HG03135 (cell line): ENCODE data around the gene CPED1.
"Not testable (repeated sequence)": the region's sequence is repeated elsewhere in the genome, so short reads cannot be mapped to it uniquely, and the experiment has no call there.

Experiments used
- ATAC-seq: cut with Tn5 transposase; IDR thresholded peaks from one replicate; pipeline ENCODE4 v1.9.1; 2021; ENCODE audit warnings: mild to moderate bottlenecking, moderate library complexity; ENCODE audit not compliant: unreplicated experiment

CPED1 gene

DNA sequence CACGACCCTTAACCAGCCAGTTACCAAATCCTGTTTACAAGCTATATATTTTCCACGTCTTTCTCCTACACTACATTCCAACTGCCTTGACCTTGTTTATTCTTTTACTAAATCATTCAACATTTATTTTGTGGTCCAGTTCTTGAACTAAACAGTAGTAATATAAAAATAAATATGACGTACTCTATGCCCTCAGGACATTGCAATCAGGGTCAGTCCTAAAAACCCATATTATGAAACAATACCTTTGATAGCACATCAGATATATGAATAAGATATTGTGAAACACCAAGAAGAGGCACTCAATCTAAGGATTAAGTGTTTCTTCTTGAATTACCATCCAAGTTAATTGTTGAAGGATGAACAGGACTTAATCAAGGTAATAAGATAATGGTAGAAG is 287.8 kb downstream of the CPED1 start:
- ATAC-seq: no peak

DNA sequence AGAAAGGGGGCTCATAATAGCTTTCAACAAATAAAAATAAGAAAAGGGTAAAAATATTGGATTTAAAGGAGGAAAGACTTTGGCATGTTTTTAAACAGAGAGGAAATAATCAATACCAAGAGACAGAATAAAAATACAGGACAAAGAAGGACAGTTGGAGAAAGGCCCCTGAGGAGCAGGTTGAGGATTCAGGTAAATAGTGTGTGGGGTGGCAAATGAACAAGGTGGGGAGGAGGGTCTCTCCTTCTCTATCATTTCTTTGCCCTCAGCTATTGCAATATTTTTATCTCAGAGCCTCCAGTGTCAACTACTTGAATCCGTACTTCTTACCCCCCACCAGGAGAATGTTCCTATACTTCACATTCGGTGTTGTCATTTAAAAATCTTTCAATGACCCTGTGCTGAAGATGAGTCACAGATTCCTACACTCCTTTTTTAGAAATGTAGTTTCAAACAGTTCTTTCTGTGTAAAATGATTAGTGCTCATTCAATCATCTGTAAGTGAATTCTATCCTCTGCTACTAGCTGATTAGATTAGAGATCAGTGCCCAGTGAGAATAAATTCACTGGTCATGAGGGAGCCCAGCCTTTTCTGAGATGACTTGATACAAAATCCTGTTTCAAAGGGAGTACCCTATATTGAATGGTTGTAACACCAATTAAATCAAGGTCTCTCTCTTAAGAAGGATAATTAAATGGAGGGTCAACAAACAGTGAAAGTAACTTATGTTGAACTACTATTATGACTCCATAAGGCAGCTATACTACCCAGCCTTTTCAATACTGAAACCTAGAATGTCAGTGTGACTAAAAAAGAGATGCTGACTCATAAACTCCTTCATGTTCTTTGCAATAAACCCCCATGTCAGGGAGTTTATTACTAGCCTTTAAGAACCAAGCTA is 289.9 kb downstream of the CPED1 start:
- ATAC-seq: peak; percentile 100

DNA sequence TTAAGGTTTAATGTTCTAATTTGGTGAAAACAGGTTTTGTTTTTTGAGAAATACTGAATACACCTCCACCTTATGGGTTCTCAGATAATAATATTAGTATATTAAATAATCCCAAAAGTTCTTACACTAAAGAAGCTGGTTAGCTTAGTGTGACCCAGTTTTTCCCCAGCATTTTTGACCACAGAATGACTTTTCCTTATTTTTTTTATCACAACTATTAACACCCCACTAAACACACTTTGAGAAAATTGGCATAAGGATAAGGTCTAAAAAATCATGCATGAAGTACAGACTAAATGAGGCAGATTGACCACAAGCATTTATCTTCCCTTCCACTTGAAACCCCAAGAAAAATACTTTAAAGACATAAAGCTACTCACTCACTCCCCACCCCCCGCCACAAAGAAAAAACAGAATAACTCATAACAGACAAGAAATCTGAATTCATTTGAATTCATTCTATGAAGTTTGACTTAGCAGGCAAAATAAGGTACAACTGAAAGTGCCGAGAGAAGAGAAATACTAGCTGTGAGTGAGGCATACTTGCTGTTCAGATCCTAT is 290.6 kb downstream of the CPED1 start:
- ATAC-seq: peak; percentile 1

GRCh38 chr7:121279822-121280221 is 291.3 kb downstream of the CPED1 start:
- no peak for ATAC-seq

- no peak for ATAC-seq
These were observed 292.1 kb downstream of the CPED1 start for GRCh38 chr7:121280656-121281055.

DNA sequence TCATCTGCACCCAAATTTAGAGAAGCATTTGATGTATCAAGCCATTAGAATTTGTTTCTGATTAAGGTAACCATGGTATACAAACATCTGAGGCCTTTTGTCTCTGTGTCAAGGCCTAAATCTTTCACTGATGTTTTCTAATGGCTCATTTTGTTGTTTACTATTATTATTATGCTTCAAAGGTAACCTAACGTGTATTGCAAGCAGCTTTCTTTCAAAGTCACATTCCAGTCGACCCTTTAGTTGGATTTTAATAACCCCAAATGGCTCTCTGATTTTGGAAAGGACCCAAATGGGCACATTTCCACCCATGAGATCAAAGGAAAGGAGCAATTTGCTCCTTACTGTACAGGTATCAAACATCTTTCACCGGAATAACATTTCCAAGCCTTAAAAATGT is 293.6 kb downstream of the CPED1 start:
- no peak for ATAC-seq

- ATAC-seq: no peak
These were observed 296.7 kb downstream of the CPED1 start for GRCh38 chr7:121285066-121285667.

GRCh38 chr7:121286186-121286585 is 297.7 kb downstream of the CPED1 start:
- ATAC-seq: no peak

DNA sequence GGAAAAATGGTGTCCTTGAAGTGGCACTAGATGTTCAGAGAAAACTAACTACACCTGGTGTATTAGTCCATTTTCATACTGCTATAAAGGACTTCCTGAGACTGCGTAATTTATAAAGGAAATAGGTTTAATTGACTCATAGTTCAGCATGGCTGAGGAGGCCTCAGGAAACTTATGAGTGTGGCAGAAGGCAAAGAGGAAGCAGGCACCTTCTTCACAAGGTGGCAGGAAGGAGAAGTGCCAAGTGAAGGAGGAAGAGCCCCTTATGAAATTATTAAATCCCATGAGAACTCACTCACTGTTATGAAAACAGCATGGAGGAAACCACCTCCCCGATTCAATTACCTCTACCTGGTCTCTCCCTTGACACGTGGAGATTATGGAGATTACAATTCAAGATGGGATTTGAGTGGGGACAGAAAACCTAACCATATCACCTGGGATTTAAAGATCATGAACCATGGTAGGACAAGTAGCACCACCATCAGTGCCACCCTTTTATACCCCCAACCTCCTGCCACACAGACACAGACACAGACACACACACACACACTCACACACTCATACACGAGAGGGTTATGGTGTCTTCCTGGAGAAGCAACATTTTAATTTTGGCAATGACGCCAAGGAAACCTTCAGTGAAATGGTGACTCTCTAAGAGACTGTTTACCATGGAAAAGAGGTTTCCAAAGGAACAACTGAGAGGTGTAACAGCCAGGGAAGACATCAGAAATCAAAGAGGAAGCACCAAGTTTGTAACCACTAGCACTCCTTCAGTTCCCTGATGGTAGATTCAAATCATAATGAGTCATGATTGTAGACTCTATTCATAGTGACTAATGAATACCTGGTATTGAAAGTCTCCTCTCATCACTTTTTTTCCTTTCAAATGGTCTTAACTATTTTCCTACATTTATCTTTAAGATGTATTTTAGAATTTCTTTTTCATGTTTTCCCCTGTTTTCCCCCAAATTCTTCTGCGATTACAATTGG is 298.5 kb downstream of the CPED1 start:
- no peak for ATAC-seq

GRCh38 chr7:121288894-121289293 is 300.4 kb downstream of the CPED1 start:
- no peak for ATAC-seq

DNA sequence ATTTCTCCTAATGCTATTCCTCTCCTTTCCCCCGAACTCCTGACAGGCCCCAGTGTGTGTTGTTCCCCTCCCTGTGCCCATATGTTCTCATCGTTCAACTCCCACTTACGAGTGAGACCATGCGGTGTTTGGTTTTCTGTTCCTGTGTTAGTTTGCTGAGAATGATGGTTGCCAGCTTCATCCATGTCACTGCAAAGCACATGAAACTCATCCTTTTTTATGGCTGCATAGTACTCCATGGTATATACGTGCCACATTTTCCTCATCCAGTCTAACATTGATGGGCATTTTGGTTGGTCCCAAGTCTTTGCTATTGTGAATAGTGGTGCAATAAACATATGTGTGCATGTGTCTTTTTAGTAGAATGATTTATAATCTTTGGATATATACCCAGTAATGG is 301.4 kb downstream of the CPED1 start:
- not testable (repeated sequence) for ATAC-seq

- no peak for ATAC-seq
These were observed 306.0 kb downstream of the CPED1 start for GRCh38 chr7:121294448-121294992.

- ATAC-seq: no peak
These were observed 309.3 kb downstream of the CPED1 start for GRCh38 chr7:121297843-121298242.

DNA sequence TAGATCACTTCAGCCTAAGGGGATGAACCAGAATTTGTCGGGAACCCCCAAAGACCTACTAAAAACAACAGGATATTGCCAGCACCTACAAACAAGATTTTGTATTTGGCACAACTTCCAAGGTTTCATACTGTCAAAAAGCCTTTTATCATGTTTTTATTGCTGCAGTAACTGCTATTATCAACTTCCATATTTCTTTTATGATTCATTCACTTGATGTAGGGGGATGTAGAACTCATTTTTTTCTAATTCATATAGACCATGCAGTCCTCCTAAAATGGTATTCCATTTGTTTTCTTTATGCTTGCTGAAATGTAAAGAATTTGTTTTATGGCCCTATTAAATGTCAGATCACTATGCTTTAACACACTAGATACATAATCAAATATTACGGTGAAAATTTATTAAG is 310.3 kb downstream of the CPED1 start:
- no peak for ATAC-seq

- ATAC-seq: no peak
These were observed 312.3 kb downstream of the CPED1 start for GRCh38 chr7:121300685-121301420.

GRCh38 chr7:121301446-121302213 is 313.1 kb downstream of the CPED1 start:
- no peak for ATAC-seq

DNA sequence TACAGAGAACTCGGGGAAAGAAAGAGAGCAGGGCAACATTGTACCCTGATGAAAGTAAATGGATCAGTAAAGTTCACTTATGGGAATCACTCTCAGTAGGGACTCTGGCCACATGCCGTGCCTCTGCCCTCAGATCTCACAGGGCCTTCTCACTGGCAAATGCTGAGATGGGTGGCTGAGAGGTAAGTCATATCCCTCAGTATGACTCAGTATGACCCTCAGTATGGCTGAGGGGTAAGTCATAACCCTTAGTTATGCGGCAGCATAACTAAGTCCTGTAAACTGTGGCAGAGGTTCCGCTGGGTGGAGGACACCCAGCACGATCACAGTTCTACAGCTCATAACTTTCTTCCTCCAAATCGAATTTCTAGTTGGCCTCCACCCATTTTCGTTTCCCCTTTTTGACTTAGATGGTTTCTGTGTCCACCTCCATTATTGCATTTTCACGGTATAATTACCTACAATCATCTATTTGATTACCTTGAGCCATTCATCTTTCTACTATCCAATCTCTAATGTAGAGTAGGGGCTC is 313.8 kb downstream of the CPED1 start:
- ATAC-seq: peak; percentile 93

DNA sequence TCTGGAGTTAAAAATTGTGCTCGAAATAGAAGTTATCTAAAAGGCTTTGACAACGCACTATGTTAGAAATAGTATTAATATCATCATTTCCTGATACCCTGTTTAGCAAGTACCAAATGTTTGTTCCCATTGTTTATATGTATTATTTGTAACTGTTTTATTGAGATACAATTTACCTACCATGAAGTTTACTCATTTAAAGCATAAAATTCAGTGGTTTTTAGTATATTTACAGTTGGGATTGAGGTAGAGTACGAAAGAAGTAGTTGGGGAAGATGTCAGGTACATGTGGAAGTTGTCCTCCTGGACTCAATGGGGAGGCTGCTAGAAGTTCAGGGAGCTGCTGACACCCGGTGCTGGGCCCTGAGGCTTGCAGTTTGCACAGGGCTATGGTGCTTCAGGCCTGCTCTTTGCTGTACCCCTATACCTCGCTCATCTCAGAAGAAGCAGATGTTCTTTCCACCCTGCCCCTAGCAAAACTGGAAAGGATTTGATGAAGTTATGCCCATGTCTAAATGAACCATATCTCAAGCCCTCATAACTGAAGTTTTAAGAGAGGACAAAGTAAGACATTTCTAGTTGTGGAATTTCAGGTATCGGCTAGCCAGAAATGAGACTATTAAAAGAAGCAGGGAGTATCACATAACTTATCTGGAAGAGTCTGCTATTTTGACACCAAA is 315.1 kb downstream of the CPED1 start:
- ATAC-seq: no peak
